Measurements from ENCODE around the gene LRIG2. TPM values are rescaled to one million over a fixed set of nuclear protein-coding genes. Genes with fewer than 3 reads are reported as not detected.

LRIG2 gene
- total and polyA plus RNA-seq, 9 of the 15 experiments (the other 6 are each of a cell fraction or from before 2014, with no cell fraction given): 1.8 to 28.1 (median 11.5) TPM

DNA sequence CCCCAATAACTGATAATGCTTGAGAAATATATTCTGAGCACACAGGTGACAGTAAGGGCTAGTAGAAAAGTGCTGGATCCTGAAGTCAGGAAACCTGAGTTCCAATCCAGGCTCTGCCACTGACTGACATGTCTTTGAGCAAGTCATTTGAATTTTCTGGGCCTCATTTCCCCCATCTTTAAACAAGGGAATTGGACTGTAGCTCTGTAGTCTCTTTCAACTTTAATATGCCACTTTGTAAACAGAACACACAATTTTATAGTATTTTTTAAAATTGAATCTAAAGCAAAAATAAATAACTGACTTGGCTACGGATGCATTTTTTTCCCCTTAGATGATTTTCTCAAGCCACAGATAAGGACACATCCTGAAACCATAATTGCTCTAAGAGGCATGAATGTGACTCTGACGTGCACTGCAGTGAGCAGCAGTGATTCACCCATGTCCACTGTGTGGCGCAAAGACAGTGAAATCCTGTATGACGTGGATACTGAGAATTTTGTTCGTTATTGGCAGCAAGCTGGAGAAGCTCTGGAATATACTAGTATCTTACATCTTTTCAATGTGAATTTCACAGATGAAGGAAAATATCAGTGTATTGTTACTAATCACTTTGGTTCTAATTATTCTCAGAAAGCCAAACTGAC lies 37.0 kb downstream of the LRIG2 start (continued):
- TF ChIP-seq, protein P1, sequence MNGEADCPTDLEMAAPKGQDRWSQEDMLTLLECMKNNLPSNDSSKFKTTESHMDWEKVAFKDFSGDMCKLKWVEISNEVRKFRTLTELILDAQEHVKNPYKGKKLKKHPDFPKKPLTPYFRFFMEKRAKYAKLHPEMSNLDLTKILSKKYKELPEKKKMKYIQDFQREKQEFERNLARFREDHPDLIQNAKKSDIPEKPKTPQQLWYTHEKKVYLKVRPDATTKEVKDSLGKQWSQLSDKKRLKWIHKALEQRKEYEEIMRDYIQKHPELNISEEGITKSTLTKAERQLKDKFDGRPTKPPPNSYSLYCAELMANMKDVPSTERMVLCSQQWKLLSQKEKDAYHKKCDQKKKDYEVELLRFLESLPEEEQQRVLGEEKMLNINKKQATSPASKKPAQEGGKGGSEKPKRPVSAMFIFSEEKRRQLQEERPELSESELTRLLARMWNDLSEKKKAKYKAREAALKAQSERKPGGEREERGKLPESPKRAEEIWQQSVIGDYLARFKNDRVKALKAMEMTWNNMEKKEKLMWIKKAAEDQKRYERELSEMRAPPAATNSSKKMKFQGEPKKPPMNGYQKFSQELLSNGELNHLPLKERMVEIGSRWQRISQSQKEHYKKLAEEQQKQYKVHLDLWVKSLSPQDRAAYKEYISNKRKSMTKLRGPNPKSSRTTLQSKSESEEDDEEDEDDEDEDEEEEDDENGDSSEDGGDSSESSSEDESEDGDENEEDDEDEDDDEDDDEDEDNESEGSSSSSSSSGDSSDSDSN (IDR thresholded peaks at IDR 0.05; ENCODE audit: borderline replicate concordance in 1 of 2, low read depth in 2 of 2, low read length in 2 of 2): no peak
- TF ChIP-seq RAD21 (CRISPR knock-in tag; conservative IDR thresholded peaks at IDR 0.05 in 1 of 2, IDR thresholded peaks at IDR 0.05 in 1 of 2) (peak; percentile 24 to 39; a peak in 2 of 4 replicates), ZSCAN29 (IDR thresholded peaks at IDR 0.05) (no peak), ARID2 (IDR thresholded peaks at IDR 0.05) (no peak)
- TF ChIP-seq, protein P2, sequence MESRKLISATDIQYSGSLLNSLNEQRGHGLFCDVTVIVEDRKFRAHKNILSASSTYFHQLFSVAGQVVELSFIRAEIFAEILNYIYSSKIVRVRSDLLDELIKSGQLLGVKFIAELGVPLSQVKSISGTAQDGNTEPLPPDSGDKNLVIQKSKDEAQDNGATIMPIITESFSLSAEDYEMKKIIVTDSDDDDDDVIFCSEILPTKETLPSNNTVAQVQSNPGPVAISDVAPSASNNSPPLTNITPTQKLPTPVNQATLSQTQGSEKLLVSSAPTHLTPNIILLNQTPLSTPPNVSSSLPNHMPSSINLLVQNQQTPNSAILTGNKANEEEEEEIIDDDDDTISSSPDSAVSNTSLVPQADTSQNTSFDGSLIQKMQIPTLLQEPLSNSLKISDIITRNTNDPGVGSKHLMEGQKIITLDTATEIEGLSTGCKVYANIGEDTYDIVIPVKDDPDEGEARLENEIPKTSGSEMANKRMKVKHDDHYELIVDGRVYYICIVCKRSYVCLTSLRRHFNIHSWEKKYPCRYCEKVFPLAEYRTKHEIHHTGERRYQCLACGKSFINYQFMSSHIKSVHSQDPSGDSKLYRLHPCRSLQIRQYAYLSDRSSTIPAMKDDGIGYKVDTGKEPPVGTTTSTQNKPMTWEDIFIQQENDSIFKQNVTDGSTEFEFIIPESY (CRISPR knock-in tag; IDR thresholded peaks at IDR 0.05): 0 out of 2 replicates have a peak, but pooled peaks have one; percentile 18

DNA sequence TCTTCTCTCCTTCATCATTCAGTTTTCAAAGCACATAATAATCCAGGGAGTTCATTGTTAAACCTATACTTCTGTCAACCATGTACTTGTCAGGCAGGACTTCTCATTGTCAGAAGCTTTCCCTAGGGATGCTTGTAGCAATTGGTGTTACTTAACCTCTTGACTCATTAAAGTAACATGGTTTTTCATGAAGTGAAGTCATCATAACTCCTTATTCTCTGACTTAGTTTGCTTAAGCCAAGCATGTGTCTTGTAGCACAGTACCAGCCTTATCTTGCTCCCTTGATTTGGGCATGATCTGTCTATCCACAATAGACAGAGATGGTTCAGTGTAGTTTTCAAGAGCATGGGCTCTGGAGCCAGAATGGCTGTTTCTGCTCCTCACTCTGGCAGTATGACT lies 45.3 kb downstream of the LRIG2 start:
- POLR2A ChIA-PET: no interaction called here
- no peaks in the 10 kb centered on the region for H3K4me1 ChIP-seq (replicated peaks in 1 of 2; ENCODE audit: control insufficient read depth in 2 of 2, insufficient read depth in 2 of 2, low read length in 2 of 2)
- no peaks in the 10 kb centered on the region for H4K20me1 ChIP-seq (replicated peaks; ENCODE audit: control insufficient read depth, insufficient read depth, low read length)
- CTCF ChIA-PET (ENCODE audit: low intra/inter-chr PET ratio): no interaction called here
- peaks cover 87% of the 10 kb centered on the region for H3K36me3 ChIP-seq (ENCODE audit: control insufficient read depth, insufficient read depth, low read length)
- no TSS peak for BruUV-seq (replicated peaks)
- no peak for FAIRE-seq
- no peaks in the 10 kb centered on the region for H3K27me3 ChIP-seq (ENCODE audit: control insufficient read depth in 2 of 2, insufficient read depth in 2 of 2, low read length in 2 of 2)
- no peaks in the 10 kb centered on the region for H3K79me2 ChIP-seq (ENCODE audit: control insufficient read depth, insufficient read depth, low read length)
- no peaks in the 10 kb centered on the region for H3K9me1 ChIP-seq (ENCODE audit: control insufficient read depth, insufficient read depth, low read length)
- no peak overlapping the region for H3K4me3 ChIP-seq
- intact Hi-C loops (cut with micrococcal nuclease): no loop called here
- no peak overlapping the region for H3K27ac ChIP-seq (ENCODE audit: extremely low read depth, low read depth, low read length)
- in situ Hi-C loops (cut with MboI): no loop called here
- ATAC-seq: no peak
- H2AFZ ChIP-seq (ENCODE audit: low read depth, low read length): no peak overlapping the region
- H3K4me2 ChIP-seq (ENCODE audit: insufficient read depth, low read length): no peak overlapping the region
- DNase-seq (ENCODE audit: extremely low read depth in 1 of 4, low spot score in 3 of 4): no peak
- H3K9ac ChIP-seq (ENCODE audit: insufficient read depth in 1 of 2, low read depth in 2 of 2, low read length in 2 of 2): no peak overlapping the region
- H3K9me3 ChIP-seq (replicated peaks; ENCODE audit: control insufficient read depth, insufficient read depth, low read depth, low read length): no peaks in the 10 kb centered on the region
- TF ChIP-seq SPI1 (IDR thresholded peaks at IDR 0.05; ENCODE audit: borderline replicate concordance, low read depth, low read length) (no peak), SRSF3 (IDR thresholded peaks at IDR 0.05; ENCODE audit: insufficient read depth, low read length) (no peak), ZNF347 (CRISPR knock-in tag; IDR thresholded peaks at IDR 0.05; ENCODE audit: low read depth) (no peak), ESRRB (CRISPR knock-in tag; IDR thresholded peaks at IDR 0.05; ENCODE audit: borderline replicate concordance) (no peak), SAFB2 (IDR thresholded peaks at IDR 0.05; ENCODE audit: borderline replicate concordance, low read depth, low read length, severe bottlenecking) (no peak), ZKSCAN1 (IDR thresholded peaks at IDR 0.05; ENCODE audit: low read depth, low read length) (no peak), STAT5A (IDR thresholded peaks at IDR 0.05; ENCODE audit: borderline replicate concordance, low read length) (no peak)
- TF ChIP-seq, protein P3, sequence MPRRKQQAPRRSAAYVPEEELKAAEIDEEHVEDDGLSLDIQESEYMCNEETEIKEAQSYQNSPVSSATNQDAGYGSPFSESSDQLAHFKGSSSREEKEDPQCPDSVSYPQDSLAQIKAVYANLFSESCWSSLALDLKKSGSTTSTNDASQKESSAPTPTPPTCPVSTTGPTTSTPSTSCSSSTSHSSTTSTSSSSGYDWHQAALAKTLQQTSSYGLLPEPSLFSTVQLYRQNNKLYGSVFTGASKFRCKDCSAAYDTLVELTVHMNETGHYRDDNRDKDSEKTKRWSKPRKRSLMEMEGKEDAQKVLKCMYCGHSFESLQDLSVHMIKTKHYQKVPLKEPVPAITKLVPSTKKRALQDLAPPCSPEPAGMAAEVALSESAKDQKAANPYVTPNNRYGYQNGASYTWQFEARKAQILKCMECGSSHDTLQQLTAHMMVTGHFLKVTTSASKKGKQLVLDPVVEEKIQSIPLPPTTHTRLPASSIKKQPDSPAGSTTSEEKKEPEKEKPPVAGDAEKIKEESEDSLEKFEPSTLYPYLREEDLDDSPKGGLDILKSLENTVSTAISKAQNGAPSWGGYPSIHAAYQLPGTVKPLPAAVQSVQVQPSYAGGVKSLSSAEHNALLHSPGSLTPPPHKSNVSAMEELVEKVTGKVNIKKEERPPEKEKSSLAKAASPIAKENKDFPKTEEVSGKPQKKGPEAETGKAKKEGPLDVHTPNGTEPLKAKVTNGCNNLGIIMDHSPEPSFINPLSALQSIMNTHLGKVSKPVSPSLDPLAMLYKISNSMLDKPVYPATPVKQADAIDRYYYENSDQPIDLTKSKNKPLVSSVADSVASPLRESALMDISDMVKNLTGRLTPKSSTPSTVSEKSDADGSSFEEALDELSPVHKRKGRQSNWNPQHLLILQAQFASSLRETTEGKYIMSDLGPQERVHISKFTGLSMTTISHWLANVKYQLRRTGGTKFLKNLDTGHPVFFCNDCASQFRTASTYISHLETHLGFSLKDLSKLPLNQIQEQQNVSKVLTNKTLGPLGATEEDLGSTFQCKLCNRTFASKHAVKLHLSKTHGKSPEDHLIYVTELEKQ (CRISPR knock-in tag; IDR thresholded peaks at IDR 0.05): no peak
